Measurements from ENCODE around the gene NDUFAF4. TPM values are rescaled to one million over a fixed set of nuclear protein-coding genes. Genes with fewer than 3 reads are reported as not detected.

NDUFAF4 gene
- total and polyA plus RNA-seq, 2 of the 8 experiments (the other 6 are each of a cell fraction or from before 2014, with no cell fraction given) = 21.9 to 84.4 TPM

DNA sequence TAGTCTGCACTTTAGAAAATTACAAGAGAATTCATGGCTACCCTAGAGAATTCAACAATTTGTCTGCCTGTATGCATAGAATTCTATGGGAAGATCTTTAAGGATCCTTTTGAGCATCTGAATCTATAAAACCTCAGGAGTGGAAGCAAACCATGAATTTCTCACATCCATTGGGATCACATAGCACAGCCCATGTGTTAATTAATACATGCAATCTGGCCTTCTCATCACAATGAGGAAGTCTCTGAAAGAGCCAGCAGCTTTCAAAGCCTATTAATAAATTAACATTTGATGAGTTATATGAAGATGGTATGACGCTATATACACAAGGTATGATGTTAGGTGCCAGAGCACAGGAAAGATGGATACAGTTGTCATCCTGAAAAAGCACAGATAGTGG, 24.7 kb downstream of the NDUFAF4 start:
- POLR2A ChIA-PET (ENCODE audit: partially characterized antibody) = no interaction called here
- Histone ChIP-seq H3K23ac (ENCODE audit: insufficient read length) (no peak overlapping the region), H2BK20ac (ENCODE audit: low read length) (no peak overlapping the region), H3K36me3 (ENCODE audit: control insufficient read depth in 2 of 4, insufficient read depth in 4 of 4, low read length in 3 of 4) (no peaks in the 10 kb centered on the region), H3K23me2 (ENCODE audit: low read depth, low read length) (no peaks in the 10 kb centered on the region; the same call in 1 of the 2 replicates), H3K79me1 (ENCODE audit: low read depth, low read length) (no peaks in the 10 kb centered on the region), H2AK5ac (ENCODE audit: low read depth, low read length) (no peak overlapping the region), H3K4me2 (ENCODE audit: insufficient read depth in 1 of 2, low read depth in 2 of 2, low read length in 2 of 2) (no peak overlapping the region), H4K5ac (ENCODE audit: insufficient read length, low read depth, low read length) (no peak overlapping the region), H2BK12ac (ENCODE audit: low read depth, low read length) (no peak overlapping the region), H4K91ac (replicated peaks; ENCODE audit: insufficient read length, low read length) (no peak overlapping the region), H3K4me3 (ENCODE audit: extremely low read depth in 1 of 4, insufficient read depth in 2 of 4, low read depth in 3 of 4, low read length in 4 of 4) (no peak overlapping the region), H3K9ac (replicated peaks in 1 of 4; ENCODE audit: extremely low read depth in 1 of 4, low read depth in 3 of 4, low read length in 3 of 4) (no peak overlapping the region), H3K18ac (ENCODE audit: extremely low read depth, low read length) (no peak overlapping the region), H3K56ac (replicated peaks; ENCODE audit: insufficient read length, low read depth, low read length) (no peak overlapping the region), H3K27ac (ENCODE audit: low read depth, low read length) (no peak overlapping the region), H3K9me3 (ENCODE audit: insufficient read depth in 2 of 2, low read depth in 1 of 2, low read length in 1 of 2) (no peaks in the 10 kb centered on the region), H2BK15ac (ENCODE audit: low read length) (no peak overlapping the region), H4K20me1 (replicated peaks in 1 of 2; ENCODE audit: control insufficient read depth in 1 of 2, insufficient read depth in 2 of 2, low read length in 2 of 2) (no peaks in the 10 kb centered on the region), H3K14ac (ENCODE audit: insufficient read length) (no peak overlapping the region), H2BK5ac (ENCODE audit: low read depth, low read length) (no peak overlapping the region), H2AFZ (ENCODE audit: low read length) (no peak overlapping the region), H3K4ac (replicated peaks; ENCODE audit: insufficient read length, low read depth, low read length) (no peak overlapping the region), H3K4me1 (replicated peaks in 1 of 4; ENCODE audit: control insufficient read depth in 3 of 4, insufficient read depth in 4 of 4, low read length in 3 of 4) (no peaks in the 10 kb centered on the region), H3K27me3 (replicated peaks in 1 of 4; ENCODE audit: control insufficient read depth in 3 of 4, extremely low read depth in 1 of 4, insufficient read depth in 3 of 4, low read length in 3 of 4) (no peaks in the 10 kb centered on the region), H4K8ac (ENCODE audit: extremely low read depth, insufficient read depth, low read length) (no peak overlapping the region), H2BK120ac (replicated peaks; ENCODE audit: low read depth, low read length) (no peak overlapping the region), H3K79me2 (ENCODE audit: control insufficient read depth in 1 of 2, insufficient read depth in 2 of 2, low read length in 2 of 2) (no peaks in the 10 kb centered on the region)
- no peak for DNase-seq (ENCODE audit: low read depth in 1 of 2, low spot score in 2 of 2)
- WGBS, 2 experiments (ENCODE audit: extremely low coverage in 1 of 2, insufficient coverage in 1 of 2, insufficient read length in 1 of 2, insufficient replicate concordance in 2 of 2, low coverage in 1 of 2, low lambda C conversion rate in 2 of 2, missing lambda C conversion rate in 1 of 2) = 86% methylated on average over 1 of the region's 1 CpG; no CpG with 5 or more reads in 1 of the 2 experiments
- no peak for FAIRE-seq
- TF ChIP-seq KDM4A (IDR thresholded peaks at IDR 0.05; ENCODE audit: low read depth, low read length, severe bottlenecking) (no peak), JUN (IDR thresholded peaks at IDR 0.05; ENCODE audit: low read depth, low read length) (no peak), SIRT6 (IDR thresholded peaks at IDR 0.05; ENCODE audit: low read length) (no peak), CBX8 (IDR thresholded peaks at IDR 0.05; ENCODE audit: borderline replicate concordance, low read depth, low read length) (no peak)
- TF ChIP-seq, protein P1, sequence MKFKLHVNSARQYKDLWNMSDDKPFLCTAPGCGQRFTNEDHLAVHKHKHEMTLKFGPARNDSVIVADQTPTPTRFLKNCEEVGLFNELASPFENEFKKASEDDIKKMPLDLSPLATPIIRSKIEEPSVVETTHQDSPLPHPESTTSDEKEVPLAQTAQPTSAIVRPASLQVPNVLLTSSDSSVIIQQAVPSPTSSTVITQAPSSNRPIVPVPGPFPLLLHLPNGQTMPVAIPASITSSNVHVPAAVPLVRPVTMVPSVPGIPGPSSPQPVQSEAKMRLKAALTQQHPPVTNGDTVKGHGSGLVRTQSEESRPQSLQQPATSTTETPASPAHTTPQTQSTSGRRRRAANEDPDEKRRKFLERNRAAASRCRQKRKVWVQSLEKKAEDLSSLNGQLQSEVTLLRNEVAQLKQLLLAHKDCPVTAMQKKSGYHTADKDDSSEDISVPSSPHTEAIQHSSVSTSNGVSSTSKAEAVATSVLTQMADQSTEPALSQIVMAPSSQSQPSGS (IDR thresholded peaks at IDR 0.05; ENCODE audit: low read length) = no peak
- CTCF ChIA-PET (ENCODE audit: partially characterized antibody) = no interaction called here

All from H1 (cell line).